H9 (cell line): Measurements from ENCODE around the gene CDHR2. TPM values are rescaled to one million over a fixed set of nuclear protein-coding genes. Genes with fewer than 3 reads are reported as not detected.

Experiments
- DNase-seq: peaks from one replicate; pipeline ENCODE4 v3.0.0-alpha.2; 2017
- H2AFZ ChIP-seq: one replicate; pipeline ENCODE4 v1.6.1; 2013; ENCODE audit warnings: mild to moderate bottlenecking, low read length, control low read depth, moderate library complexity
- H2AK5ac ChIP-seq: 2 replicates; pipeline ENCODE4 v1.6.1; 2013; ENCODE audit warnings: low read length, control low read depth, mixed read lengths; ENCODE audit not compliant: insufficient read length
- H2BK120ac ChIP-seq: one replicate; pipeline ENCODE4 v1.6.1; 2013; ENCODE audit warnings: low read depth, mild to moderate bottlenecking, low read length, control low read depth, inconsistent platforms; ENCODE audit not compliant: poor library complexity, severe bottlenecking
- H2BK12ac ChIP-seq: 2 replicates; pipeline ENCODE4 v1.6.1; 2013; ENCODE audit warnings: low read length, control low read depth, mixed read lengths, low read depth; ENCODE audit not compliant: insufficient read length
- H2BK15ac ChIP-seq: 2 replicates; pipeline ENCODE4 v1.6.1; 2013; ENCODE audit warnings: low read depth, low read length, control low read depth
- H2BK20ac ChIP-seq: one replicate; pipeline ENCODE4 v1.6.1; 2013; ENCODE audit warnings: low read depth, mild to moderate bottlenecking, low read length, control low read depth, inconsistent platforms; ENCODE audit not compliant: poor library complexity, severe bottlenecking
- H2BK5ac ChIP-seq: 2 replicates; pipeline ENCODE4 v1.6.1; 2013; ENCODE audit warnings: low read length, control low read depth, mixed read lengths; ENCODE audit not compliant: insufficient read length
- H3K14ac ChIP-seq: 2 replicates; pipeline ENCODE4 v1.6.1; 2013; ENCODE audit warnings: low read length, control low read depth; ENCODE audit not compliant: insufficient read depth
- H3K18ac ChIP-seq: 2 replicates; pipeline ENCODE4 v1.6.1; 2013; ENCODE audit warnings: low read depth, mild to moderate bottlenecking, mixed read lengths, low read length, control low read depth; ENCODE audit not compliant: insufficient read length
- H3K23ac ChIP-seq: 2 replicates; pipeline ENCODE4 v1.6.1; 2013; ENCODE audit warnings: low read length, control low read depth, mixed read lengths, low read depth; ENCODE audit not compliant: insufficient read length
- H3K23me2 ChIP-seq: 2 replicates; pipeline ENCODE4 v1.6.1; 2013; ENCODE audit warnings: low read depth, mild to moderate bottlenecking, mixed read lengths, low read length, control low read depth; ENCODE audit not compliant: insufficient read length, poor library complexity, severe bottlenecking
- H3K27ac ChIP-seq: 2 replicates; pipeline ENCODE4 v1.5.1; 2013; ENCODE audit warnings: low read length, control low read depth, mixed read lengths, low read depth; ENCODE audit not compliant: insufficient read length
- H3K27me3 ChIP-seq: 2 replicates; pipeline ENCODE4 v1.6.1; 2013; ENCODE audit warnings: low read length, control low read depth, inconsistent platforms; ENCODE audit not compliant: insufficient read depth
- H3K4ac ChIP-seq: 2 replicates; pipeline ENCODE4 v1.6.1; 2013; ENCODE audit warnings: low read depth, mild to moderate bottlenecking, control low read depth, inconsistent platforms, low read length, moderate library complexity
- H3K4me1 ChIP-seq: 2 replicates; pipeline ENCODE4 v1.6.1; 2013; ENCODE audit warnings: low read length, control low read depth, inconsistent platforms; ENCODE audit not compliant: insufficient read depth
- H3K4me2 ChIP-seq: 2 replicates; pipeline ENCODE4 v1.6.1; 2013; ENCODE audit warnings: low read length, control low read depth, mixed read lengths; ENCODE audit not compliant: insufficient read length, insufficient read depth
- H3K56ac ChIP-seq: 2 replicates; pipeline ENCODE4 v1.6.1; 2013; ENCODE audit warnings: low read depth, mild to moderate bottlenecking, mixed read lengths, low read length, control low read depth; ENCODE audit not compliant: insufficient read length
- H3K79me1 ChIP-seq: 2 replicates; pipeline ENCODE4 v1.6.1; 2013; ENCODE audit warnings: low read depth, mild to moderate bottlenecking, moderate library complexity, low read length, control low read depth, inconsistent platforms; ENCODE audit not compliant: insufficient read depth, poor library complexity, severe bottlenecking
- H3K79me2 ChIP-seq: 2 replicates; pipeline ENCODE4 v1.6.1; 2013; ENCODE audit warnings: low read length, control low read depth, inconsistent platforms; ENCODE audit not compliant: insufficient read depth
- H3K9ac ChIP-seq: 2 replicates; pipeline ENCODE4 v1.6.1; 2013; ENCODE audit warnings: low read length, control low read depth, mixed read lengths; ENCODE audit not compliant: insufficient read length; ENCODE audit errors: extremely low read depth
- H3K9me3 ChIP-seq: one replicate; pipeline ENCODE4 v1.6.1; 2013; ENCODE audit warnings: low read depth, low read length, inconsistent platforms; ENCODE audit not compliant: control insufficient read depth
- H3T11ph ChIP-seq: one replicate; pipeline ENCODE4 v1.6.1; 2013; ENCODE audit warnings: mild to moderate bottlenecking, low read length, control low read depth, inconsistent platforms
- H4K20me1 ChIP-seq: one replicate; pipeline ENCODE4 v1.6.1; 2013; ENCODE audit not compliant: control insufficient read depth, insufficient read length, insufficient read depth
- H4K5ac ChIP-seq: 2 replicates; pipeline ENCODE4 v1.6.1; 2013; ENCODE audit warnings: low read depth, mild to moderate bottlenecking, mixed read lengths, low read length, control low read depth; ENCODE audit not compliant: insufficient read length
- H4K8ac ChIP-seq: replicated peaks from 2 replicates; pipeline ENCODE4 v1.6.1; 2013; ENCODE audit warnings: low read length, control low read depth, mixed read lengths, low read depth; ENCODE audit not compliant: insufficient read length
- H4K91ac ChIP-seq: 2 replicates; pipeline ENCODE4 v1.6.1; 2013; ENCODE audit warnings: low read depth, mild to moderate bottlenecking, moderate library complexity, mixed read lengths, low read length, control low read depth; ENCODE audit not compliant: insufficient read length
- H3K27ac Mint-ChIP-seq, 3 experiments: 2 replicates in 2 of 3; 3 replicates in 1 of 3; pipeline ENCODE4 v1.8.0; 2020 to 2021; ENCODE audit warnings: mixed read lengths in 3 of 3, mild to moderate bottlenecking in 1 of 3, moderate library complexity in 1 of 3
- H3K27me3 Mint-ChIP-seq: 2 replicates; pipeline ENCODE4 v1.8.0; 2021; ENCODE audit warnings: low read depth, mild to moderate bottlenecking, moderate library complexity, mixed read lengths
- H3K36me3 Mint-ChIP-seq, 3 experiments: 2 replicates in 2 of 3; 3 replicates in 1 of 3; pipeline ENCODE4 v1.8.0; 2020 to 2021; ENCODE audit warnings: low read depth in 3 of 3, mixed read lengths in 3 of 3; ENCODE audit not compliant: insufficient read depth in 1 of 3
- H3K4me1 Mint-ChIP-seq, 2 experiments: 2 replicates each; pipeline ENCODE4 v1.8.0; 2020; ENCODE audit warnings: mixed read lengths in 2 of 2
- H3K4me3 Mint-ChIP-seq, 2 experiments: 2 replicates in 1 of 2; 3 replicates in 1 of 2; pipeline ENCODE4 v1.8.0; 2020 to 2021; ENCODE audit warnings: mild to moderate bottlenecking in 2 of 2, mixed read lengths in 2 of 2, moderate library complexity in 1 of 2
- H3K9me3 Mint-ChIP-seq, 2 experiments: 2 replicates in 1 of 2; 3 replicates in 1 of 2; pipeline ENCODE4 v1.8.0; 2020; ENCODE audit warnings: mild to moderate bottlenecking in 2 of 2, mixed read lengths in 2 of 2, moderate library complexity in 1 of 2
- CTCF ChIP-seq: fragments of 200-600 bp; sonication (generic); conservative IDR thresholded peaks from 3 replicates; pipeline ENCODE4 v1.8.0; 2021; ENCODE audit warnings: antibody characterized with exemption, mild to moderate bottlenecking
- WGBS: extraction: QIAGEN DNeasy Blood & Tissue Kit; methylation state at CpG from one replicate; pipeline ENCODE4 v1.1.7; 2013; ENCODE audit warnings: missing lambda C conversion rate, low lambda C conversion rate, mixed read lengths; ENCODE audit not compliant: insufficient read length; ENCODE audit errors: extremely low coverage; 5-methylcytosine and 5-hydroxymethylcytosine counted together
- total RNA-seq: library from RNA; stranded (reverse); gene quantifications from 2 replicates; pipeline ENCODE4 v1.2.1, GENCODE V29; 2021

Gene CDHR2
- total RNA-seq, 1 experiment from 2014 or later: 0.90 TPM

DNA sequence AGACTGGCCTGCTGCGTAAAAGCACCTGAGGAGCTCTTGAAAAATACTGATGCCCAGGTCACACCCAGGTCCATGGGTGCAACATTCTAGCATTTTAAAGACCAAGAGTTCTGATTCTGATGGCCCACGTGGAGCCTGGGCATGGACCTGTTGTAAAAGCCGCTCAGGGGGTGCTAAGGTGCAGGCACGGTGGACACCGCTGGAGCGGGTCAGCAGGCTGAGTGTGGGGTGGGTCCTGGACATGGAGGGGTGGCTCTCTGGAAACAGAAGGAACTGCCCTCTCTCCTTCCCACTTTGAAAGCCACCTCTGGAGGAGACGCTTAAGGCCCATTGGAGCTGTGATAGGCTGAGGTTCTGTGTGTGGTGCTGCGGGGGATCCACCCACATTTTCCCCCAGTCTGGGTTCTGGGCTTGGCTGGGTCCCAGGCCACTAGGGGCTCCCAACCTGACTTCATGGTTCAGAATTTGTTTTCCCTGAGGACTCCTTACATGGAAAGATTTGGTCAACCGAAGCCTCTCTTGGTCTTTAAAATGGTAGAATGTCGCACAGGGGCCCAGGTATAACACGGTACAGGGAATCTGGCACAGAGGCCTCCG, 44.2 kb downstream of the CDHR2 start:
- peak; percentile 42; the same call in 2 of the 3 replicates for TF ChIP-seq CTCF
- Histone ChIP-seq H3K9ac (no peak overlapping the region), H3K27ac (no peak overlapping the region), H3K14ac (no peak overlapping the region), H3K56ac (no peak overlapping the region), H4K8ac (no peak overlapping the region), H2BK12ac (no peak overlapping the region), H3K79me2 (no peaks in the 10 kb centered on the region), H4K20me1 (peaks cover 4% of the 10 kb centered on the region), H3K27me3 (no peaks in the 10 kb centered on the region), H3K4ac (no peak overlapping the region), H4K5ac (no peak overlapping the region), H2BK15ac (no peak overlapping the region), H3K18ac (no peak overlapping the region), H2BK5ac (no peak overlapping the region), H2BK20ac (no peak overlapping the region), H3K9me3 (no peaks in the 10 kb centered on the region), H2AFZ (no peak overlapping the region), H3K23ac (no peak overlapping the region), H3K23me2 (no peaks in the 10 kb centered on the region), H4K91ac (no peak overlapping the region), H3K4me1 (no peaks in the 10 kb centered on the region), H2BK120ac (no peak overlapping the region), H3T11ph (no peak overlapping the region), H3K79me1 (no peaks in the 10 kb centered on the region), H2AK5ac (no peak overlapping the region), H3K4me2 (no peak overlapping the region)
- Mint-ChIP-seq H3K9me3 (peaks cover 0 to 3% of the 10 kb centered on the region in 2 experiments; a peak in 2 of 5 replicates), H3K27ac (no peak overlapping the region), H3K4me3 (no peak overlapping the region), H3K36me3 (peaks cover 0 to 3% (median 3%) of the 10 kb centered on the region in 3 experiments; a peak in 6 of 7 replicates), H3K27me3 (peaks cover 38% of the 10 kb centered on the region), H3K4me1 (no peaks in the 10 kb centered on the region)
- no CpG with 5 or more reads among the region's 12 CpGs for WGBS
- no peak for DNase-seq
